WTC11 (cell line): ENCODE data around the gene ABHD10. TPM values are rescaled to one million over a fixed set of nuclear protein-coding genes. Genes with fewer than 3 reads are reported as not detected.

Experiments
- ATAC-seq: fragments of 200-7000 bp; cut with Tn5 transposase; 2 replicates; pipeline ENCODE4 v1.10.0; 2021; ENCODE audit warnings: mild to moderate bottlenecking, moderate library complexity
- CTCF ChIA-PET: fragments of 300-600 bp; sonication (Branson Sonifier 250); formaldehyde crosslinking; loops from one replicate; lab custom pipeline; 2021; ENCODE audit warnings: antibody characterized with exemption; lab: Charles Lee
- POLR2A ChIA-PET: fragments of 350-600 bp; sonication (Branson Sonifier 250); formaldehyde crosslinking; loops from one replicate; lab custom pipeline; 2021; ENCODE audit warnings: antibody characterized with exemption; lab: Charles Lee
- DNase-seq: peaks from one replicate; pipeline ENCODE4 v3.0.0; 2021; ENCODE audit warnings: low spot score
- H3K27ac Mint-ChIP-seq: 2 replicates; pipeline ENCODE4 v1.8.0; 2021; ENCODE audit warnings: mixed read lengths
- H3K27me3 Mint-ChIP-seq: 2 replicates; pipeline ENCODE4 v1.8.0; 2021; ENCODE audit warnings: low read depth, mild to moderate bottlenecking, moderate library complexity, mixed read lengths
- H3K36me3 Mint-ChIP-seq: 2 replicates; pipeline ENCODE4 v1.8.0; 2021; ENCODE audit warnings: mixed read lengths
- H3K4me1 Mint-ChIP-seq: 2 replicates; pipeline ENCODE4 v1.8.0; 2022; ENCODE audit warnings: mixed read lengths
- H3K4me3 Mint-ChIP-seq: 2 replicates; pipeline ENCODE4 v1.8.0; 2021; ENCODE audit warnings: mild to moderate bottlenecking, moderate library complexity, mixed read lengths
- H3K9me3 Mint-ChIP-seq: 2 replicates; pipeline ENCODE4 v1.8.0; 2021; ENCODE audit warnings: mixed read lengths
- FOXJ3 ChIP-seq: sonication (generic); formaldehyde crosslinking; IDR thresholded peaks from 2 replicates; pipeline ENCODE4 v1.9.0; 2021; ENCODE audit warnings: missing genetic modification reagents, mild to moderate bottlenecking, borderline replicate concordance
- GABPB1 ChIP-seq: sonication (generic); formaldehyde crosslinking; IDR thresholded peaks from 2 replicates; pipeline ENCODE4 v1.8.1; 2023; ENCODE audit warnings: mild to moderate bottlenecking, missing genetic modification reagents
- IRF2 ChIP-seq: sonication (generic); formaldehyde crosslinking; IDR thresholded peaks from 2 replicates; pipeline ENCODE4 v1.8.0; 2022; ENCODE audit warnings: low read depth, missing genetic modification reagents, borderline replicate concordance
- MYBL2 ChIP-seq: sonication (generic); formaldehyde crosslinking; IDR thresholded peaks from 2 replicates; pipeline ENCODE4 v1.8.1; 2023; ENCODE audit warnings: mild to moderate bottlenecking, moderate library complexity, missing genetic modification reagents
- PRRX2 ChIP-seq: fragments of 250-450 bp; sonication (Bioruptor Pico); IDR thresholded peaks from 2 replicates; pipeline ENCODE4 v1.8.0; 2021; ENCODE audit warnings: mild to moderate bottlenecking
- SMAD3 ChIP-seq: sonication (generic); formaldehyde crosslinking; IDR thresholded peaks from 2 replicates; pipeline ENCODE4 v1.8.0; 2022; ENCODE audit warnings: missing genetic modification reagents, mild to moderate bottlenecking, borderline replicate concordance
- ZBTB21 ChIP-seq: sonication (generic); formaldehyde crosslinking; IDR thresholded peaks from 2 replicates; pipeline ENCODE4 v1.8.1; 2023; ENCODE audit warnings: mild to moderate bottlenecking, missing genetic modification reagents, borderline replicate concordance
- ZNF219 ChIP-seq: sonication (generic); formaldehyde crosslinking; IDR thresholded peaks from 2 replicates; pipeline ENCODE4 v1.8.0; 2023; ENCODE audit warnings: missing genetic modification reagents, mild to moderate bottlenecking, borderline replicate concordance
- ZNF317 ChIP-seq: sonication (generic); formaldehyde crosslinking; IDR thresholded peaks from 2 replicates; pipeline ENCODE4 v1.8.1; 2023; ENCODE audit warnings: low read depth, mild to moderate bottlenecking, moderate library complexity, missing genetic modification reagents, borderline replicate concordance
- ZNF396 ChIP-seq: fragments of 250-450 bp; sonication (Bioruptor Pico); IDR thresholded peaks from 2 replicates; pipeline ENCODE4 v1.8.0; 2021; ENCODE audit warnings: mild to moderate bottlenecking, moderate library complexity, borderline replicate concordance
- ZNF423 ChIP-seq: fragments of 250-450 bp; sonication (Bioruptor Pico); IDR thresholded peaks from 2 replicates; pipeline ENCODE4 v2.1.2; 2022; ENCODE audit warnings: mild to moderate bottlenecking, moderate library complexity
- ZNF671 ChIP-seq: fragments of 250-450 bp; sonication (Bioruptor Pico); IDR thresholded peaks from 2 replicates; pipeline ENCODE4 v1.8.0; 2021; ENCODE audit warnings: mild to moderate bottlenecking
- total RNA-seq: library from RNA; stranded (reverse); gene quantifications from 3 replicates; pipeline ENCODE4 v1.2.3, GENCODE V29; 2021
- TF ChIP-seq, protein P1 (sequence below): sonication (generic); formaldehyde crosslinking; IDR thresholded peaks from 2 replicates; pipeline ENCODE4 v1.8.0; 2022; ENCODE audit warnings: mild to moderate bottlenecking, missing genetic modification reagents
- TF ChIP-seq, protein P2 (sequence below): fragments of 250-450 bp; sonication (Bioruptor Pico); IDR thresholded peaks from 2 replicates; pipeline ENCODE4 v1.8.0; 2021; ENCODE audit warnings: mild to moderate bottlenecking
- TF ChIP-seq, protein P3 (sequence below): sonication (generic); formaldehyde crosslinking; conservative IDR thresholded peaks from 2 replicates; pipeline ENCODE4 v1.8.1; 2022; ENCODE audit warnings: mild to moderate bottlenecking, missing genetic modification reagents
- TF ChIP-seq, protein P4 (sequence below): sonication (generic); formaldehyde crosslinking; IDR thresholded peaks from 2 replicates; pipeline ENCODE4 v1.8.0; 2023; ENCODE audit warnings: mild to moderate bottlenecking, missing genetic modification reagents
- TF ChIP-seq, protein P5 (sequence below): sonication (generic); formaldehyde crosslinking; IDR thresholded peaks from 2 replicates; pipeline ENCODE4 v1.8.0; 2022; ENCODE audit warnings: mild to moderate bottlenecking, missing genetic modification reagents

ABHD10 gene
- total RNA-seq, 1 experiment from 2014 or later = 27.6 TPM

DNA sequence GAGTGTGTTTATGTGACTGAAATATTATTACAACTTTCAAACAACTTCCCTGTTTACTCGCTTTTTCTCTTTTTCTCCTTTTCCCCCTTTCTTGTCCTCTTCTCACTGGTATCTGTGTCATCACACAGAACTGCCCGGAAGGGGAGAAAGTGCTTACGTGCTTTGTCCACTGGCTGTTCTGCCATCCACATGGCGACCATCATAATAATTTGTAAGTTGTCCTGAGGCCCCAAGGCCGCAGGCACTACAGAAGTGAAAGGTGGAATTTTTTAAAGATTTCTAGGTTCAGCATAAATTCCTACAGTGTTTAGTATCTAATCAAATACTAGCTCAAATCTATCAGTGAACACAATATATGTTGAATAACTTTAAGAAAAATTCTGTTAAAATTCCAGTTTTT lies 26.7 kb upstream of the ABHD10 start:
- Mint-ChIP-seq H3K27me3 (peaks cover 13% of the 10 kb centered on the region), H3K4me1 (peaks cover 30% of the 10 kb centered on the region), H3K27ac (no peak overlapping the region), H3K9me3 (no peaks in the 10 kb centered on the region), H3K4me3 (no peak overlapping the region), H3K36me3 (no peaks in the 10 kb centered on the region; the same call in 1 of the 2 replicates)
- ChIA-PET CTCF (no interaction called here), POLR2A (no interaction called here)
- no peak for DNase-seq
- ATAC-seq = no peak
- TF ChIP-seq, protein P1, sequence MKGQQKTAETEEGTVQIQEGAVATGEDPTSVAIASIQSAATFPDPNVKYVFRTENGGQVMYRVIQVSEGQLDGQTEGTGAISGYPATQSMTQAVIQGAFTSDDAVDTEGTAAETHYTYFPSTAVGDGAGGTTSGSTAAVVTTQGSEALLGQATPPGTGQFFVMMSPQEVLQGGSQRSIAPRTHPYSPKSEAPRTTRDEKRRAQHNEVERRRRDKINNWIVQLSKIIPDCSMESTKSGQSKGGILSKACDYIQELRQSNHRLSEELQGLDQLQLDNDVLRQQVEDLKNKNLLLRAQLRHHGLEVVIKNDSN (CRISPR knock-in tag) = no peak
- TF ChIP-seq ZNF317 (CRISPR knock-in tag) = no peak
- TF ChIP-seq, protein P2, sequence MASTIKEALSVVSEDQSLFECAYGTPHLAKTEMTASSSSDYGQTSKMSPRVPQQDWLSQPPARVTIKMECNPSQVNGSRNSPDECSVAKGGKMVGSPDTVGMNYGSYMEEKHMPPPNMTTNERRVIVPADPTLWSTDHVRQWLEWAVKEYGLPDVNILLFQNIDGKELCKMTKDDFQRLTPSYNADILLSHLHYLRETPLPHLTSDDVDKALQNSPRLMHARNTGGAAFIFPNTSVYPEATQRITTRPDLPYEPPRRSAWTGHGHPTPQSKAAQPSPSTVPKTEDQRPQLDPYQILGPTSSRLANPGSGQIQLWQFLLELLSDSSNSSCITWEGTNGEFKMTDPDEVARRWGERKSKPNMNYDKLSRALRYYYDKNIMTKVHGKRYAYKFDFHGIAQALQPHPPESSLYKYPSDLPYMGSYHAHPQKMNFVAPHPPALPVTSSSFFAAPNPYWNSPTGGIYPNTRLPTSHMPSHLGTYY (CRISPR knock-in tag) = no peak
- TF ChIP-seq, protein P3, sequence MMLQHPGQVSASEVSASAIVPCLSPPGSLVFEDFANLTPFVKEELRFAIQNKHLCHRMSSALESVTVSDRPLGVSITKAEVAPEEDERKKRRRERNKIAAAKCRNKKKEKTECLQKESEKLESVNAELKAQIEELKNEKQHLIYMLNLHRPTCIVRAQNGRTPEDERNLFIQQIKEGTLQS (CRISPR knock-in tag) = no peak
- TF ChIP-seq ZNF671 (CRISPR knock-in tag) = no peak
- TF ChIP-seq GABPB1 (CRISPR knock-in tag) = no peak
- no peak for TF ChIP-seq SMAD3 (CRISPR knock-in tag)
- no peak for TF ChIP-seq ZNF423 (CRISPR knock-in tag)
- TF ChIP-seq ZNF396 (CRISPR knock-in tag) = no peak
- TF ChIP-seq MYBL2 (CRISPR knock-in tag) = no peak
- TF ChIP-seq IRF2 = no peak
- TF ChIP-seq, protein P4, sequence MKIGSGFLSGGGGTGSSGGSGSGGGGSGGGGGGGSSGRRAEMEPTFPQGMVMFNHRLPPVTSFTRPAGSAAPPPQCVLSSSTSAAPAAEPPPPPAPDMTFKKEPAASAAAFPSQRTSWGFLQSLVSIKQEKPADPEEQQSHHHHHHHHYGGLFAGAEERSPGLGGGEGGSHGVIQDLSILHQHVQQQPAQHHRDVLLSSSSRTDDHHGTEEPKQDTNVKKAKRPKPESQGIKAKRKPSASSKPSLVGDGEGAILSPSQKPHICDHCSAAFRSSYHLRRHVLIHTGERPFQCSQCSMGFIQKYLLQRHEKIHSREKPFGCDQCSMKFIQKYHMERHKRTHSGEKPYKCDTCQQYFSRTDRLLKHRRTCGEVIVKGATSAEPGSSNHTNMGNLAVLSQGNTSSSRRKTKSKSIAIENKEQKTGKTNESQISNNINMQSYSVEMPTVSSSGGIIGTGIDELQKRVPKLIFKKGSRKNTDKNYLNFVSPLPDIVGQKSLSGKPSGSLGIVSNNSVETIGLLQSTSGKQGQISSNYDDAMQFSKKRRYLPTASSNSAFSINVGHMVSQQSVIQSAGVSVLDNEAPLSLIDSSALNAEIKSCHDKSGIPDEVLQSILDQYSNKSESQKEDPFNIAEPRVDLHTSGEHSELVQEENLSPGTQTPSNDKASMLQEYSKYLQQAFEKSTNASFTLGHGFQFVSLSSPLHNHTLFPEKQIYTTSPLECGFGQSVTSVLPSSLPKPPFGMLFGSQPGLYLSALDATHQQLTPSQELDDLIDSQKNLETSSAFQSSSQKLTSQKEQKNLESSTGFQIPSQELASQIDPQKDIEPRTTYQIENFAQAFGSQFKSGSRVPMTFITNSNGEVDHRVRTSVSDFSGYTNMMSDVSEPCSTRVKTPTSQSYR (CRISPR knock-in tag) = no peak
- TF ChIP-seq, protein P5, sequence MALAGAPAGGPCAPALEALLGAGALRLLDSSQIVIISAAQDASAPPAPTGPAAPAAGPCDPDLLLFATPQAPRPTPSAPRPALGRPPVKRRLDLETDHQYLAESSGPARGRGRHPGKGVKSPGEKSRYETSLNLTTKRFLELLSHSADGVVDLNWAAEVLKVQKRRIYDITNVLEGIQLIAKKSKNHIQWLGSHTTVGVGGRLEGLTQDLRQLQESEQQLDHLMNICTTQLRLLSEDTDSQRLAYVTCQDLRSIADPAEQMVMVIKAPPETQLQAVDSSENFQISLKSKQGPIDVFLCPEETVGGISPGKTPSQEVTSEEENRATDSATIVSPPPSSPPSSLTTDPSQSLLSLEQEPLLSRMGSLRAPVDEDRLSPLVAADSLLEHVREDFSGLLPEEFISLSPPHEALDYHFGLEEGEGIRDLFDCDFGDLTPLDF = no peak
- no peak for TF ChIP-seq ZBTB21 (CRISPR knock-in tag)
- TF ChIP-seq, all 79 proteins: peak for 0

DNA sequence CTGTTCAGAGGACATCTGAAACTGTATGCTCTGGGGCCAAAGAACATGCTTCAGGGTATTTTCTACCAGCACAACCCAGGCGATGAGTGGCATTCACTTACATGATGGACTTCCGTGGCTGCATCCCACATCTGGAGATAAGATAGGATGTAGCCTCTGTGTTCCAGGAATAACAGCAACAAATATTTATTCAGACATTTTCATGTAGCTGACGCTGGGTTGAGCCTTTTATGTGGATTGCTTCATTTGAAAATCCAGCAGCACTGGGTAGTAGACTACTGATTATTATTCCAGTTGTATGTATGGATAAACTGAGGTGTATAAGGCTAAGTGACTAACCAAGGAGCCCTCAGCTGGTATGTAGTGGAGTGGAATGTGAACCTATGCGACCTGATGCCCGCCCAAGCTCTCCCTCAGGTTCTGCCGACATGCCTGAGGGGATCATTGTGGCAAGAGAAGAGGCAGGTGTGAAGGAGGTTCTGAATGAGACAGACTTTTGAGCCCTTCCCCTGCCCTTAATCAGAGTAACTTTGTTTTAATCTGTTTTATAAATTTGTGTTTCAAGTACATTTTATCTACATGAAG lies 25.9 kb upstream of the ABHD10 start:
- ChIA-PET POLR2A (no interaction called here), CTCF (interaction anchor here (1.6 to 2.2 kb wide), 3 partner anchors 61 to 237 kb away, joined by 3 to 7 read pairs (median 4); no protein-coding TSS in a partner anchor)
- no peaks in the 10 kb centered on the region for H3K9me3 Mint-ChIP-seq
- peaks cover 39% of the 10 kb centered on the region for H3K4me1 Mint-ChIP-seq
- H3K4me3 Mint-ChIP-seq = no peak overlapping the region
- H3K27ac Mint-ChIP-seq = no peak overlapping the region
- no peak for DNase-seq
- no peak for TF ChIP-seq FOXJ3 (CRISPR knock-in tag)
- TF ChIP-seq ZNF219 (CRISPR knock-in tag) = no peak
- TF ChIP-seq PRRX2 (CRISPR knock-in tag) = no peak
- TF ChIP-seq, all 79 proteins: peak for 0
- H3K36me3 Mint-ChIP-seq = no peaks in the 10 kb centered on the region; the same call in 1 of the 2 replicates
- H3K27me3 Mint-ChIP-seq = peaks cover 15% of the 10 kb centered on the region
- no peak for ATAC-seq
